Measurements from ENCODE around the gene MYBBP1A. TPM values are rescaled to one million over a fixed set of nuclear protein-coding genes. Genes with fewer than 3 reads are reported as not detected.
A peak's percentile ranks its signal among the peaks of the same experiment; 100 is the strongest.

The MYBBP1A gene
- polyA plus RNA-seq, 1 donor: 46.0 TPM

DNA sequence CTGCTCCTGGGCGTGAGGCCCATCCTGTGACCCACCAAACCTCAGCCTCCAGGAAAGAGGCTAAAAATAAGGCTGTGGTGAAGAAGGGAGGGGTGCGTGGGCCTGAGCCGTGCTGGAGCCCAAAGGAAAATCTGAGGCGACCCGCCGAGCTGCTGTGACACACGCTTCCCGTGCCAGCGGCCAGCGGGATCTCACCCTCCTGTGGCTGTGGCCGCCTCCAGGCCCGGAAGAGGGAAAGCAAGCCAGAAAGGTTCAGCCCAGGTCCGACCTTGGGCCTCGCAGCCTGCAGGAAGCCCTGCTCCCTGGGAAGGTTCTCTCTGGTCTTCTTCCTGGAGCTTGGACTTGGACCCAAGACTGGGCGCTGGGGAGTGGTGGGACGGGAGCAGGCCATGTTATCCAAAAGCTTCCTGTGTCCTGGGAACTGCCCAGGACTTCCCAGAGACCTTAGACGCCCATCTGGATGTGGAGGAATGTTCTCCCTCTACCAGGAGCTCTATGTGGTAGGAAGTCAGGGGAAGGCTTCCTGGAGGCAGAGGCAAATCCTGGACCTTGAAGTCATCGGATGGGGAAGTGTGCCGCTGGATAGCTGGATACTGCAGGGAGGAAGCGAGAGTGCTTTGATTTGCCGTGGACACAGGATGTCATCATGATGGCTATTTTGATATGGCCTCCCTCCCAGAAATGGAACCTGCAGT lies 45.1 kb downstream of the MYBBP1A start:
- no peak for DNase-seq
- H3K27ac ChIP-seq (ENCODE audit: low read length): no peak overlapping the region
- peaks cover 3% of the 10 kb centered on the region for H3K9me3 ChIP-seq (ENCODE audit: control insufficient read depth, low read depth, low read length)
- peaks cover 13% of the 10 kb centered on the region for H3K4me1 ChIP-seq (ENCODE audit: control insufficient read depth, insufficient read depth, low read length)
- no peaks in the 10 kb centered on the region for H3K27me3 ChIP-seq (ENCODE audit: control insufficient read depth, insufficient read depth, low read length)
- WGBS (ENCODE audit: insufficient coverage, low lambda C conversion rate): no CpG with 5 or more reads among the region's 21 CpGs
- H3K36me3 ChIP-seq (ENCODE audit: control insufficient read depth, insufficient read depth, low read length): no peaks in the 10 kb centered on the region
- H3K4me3 ChIP-seq (ENCODE audit: low read length): no peak overlapping the region

GRCh38 chr17:4509401-4509800 lies 45.8 kb downstream of the MYBBP1A start:
- WGBS (ENCODE audit: insufficient coverage, low lambda C conversion rate): no CpG with 5 or more reads among the region's 8 CpGs
- H3K27me3 ChIP-seq (ENCODE audit: control insufficient read depth, insufficient read depth, low read length): no peaks in the 10 kb centered on the region
- H3K36me3 ChIP-seq (ENCODE audit: control insufficient read depth, insufficient read depth, low read length): no peaks in the 10 kb centered on the region
- DNase-seq: no peak
- H3K4me3 ChIP-seq (ENCODE audit: low read length): no peak overlapping the region
- peaks cover 13% of the 10 kb centered on the region for H3K4me1 ChIP-seq (ENCODE audit: control insufficient read depth, insufficient read depth, low read length)
- H3K9me3 ChIP-seq (ENCODE audit: control insufficient read depth, low read depth, low read length): peaks cover 3% of the 10 kb centered on the region
- H3K27ac ChIP-seq (ENCODE audit: low read length): no peak overlapping the region

DNA sequence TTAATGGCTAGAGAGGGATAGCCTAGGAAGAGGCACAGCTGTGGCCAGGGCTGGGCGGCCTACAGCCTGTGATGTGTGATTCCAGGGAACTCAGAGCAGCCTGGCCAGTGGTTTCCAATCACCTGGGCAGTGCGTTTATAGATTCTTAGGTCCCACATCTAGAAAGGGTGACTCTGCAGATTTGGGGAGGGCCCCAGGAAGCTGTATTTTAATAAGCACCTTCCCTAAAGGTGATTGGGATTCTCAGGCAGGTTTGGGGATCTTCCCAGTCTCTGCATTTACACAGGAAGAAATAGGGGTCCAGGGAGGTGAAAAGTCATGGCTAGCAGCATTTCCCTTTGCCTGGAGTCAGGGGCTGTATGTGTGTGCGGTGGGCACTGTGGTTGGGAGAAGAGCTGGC lies 47.0 kb downstream of the MYBBP1A start:
- no peak for DNase-seq
- H3K4me3 ChIP-seq (ENCODE audit: low read length): no peak overlapping the region
- H3K27me3 ChIP-seq (ENCODE audit: control insufficient read depth, insufficient read depth, low read length): no peaks in the 10 kb centered on the region
- peaks cover 5% of the 10 kb centered on the region for H3K4me1 ChIP-seq (ENCODE audit: control insufficient read depth, insufficient read depth, low read length)
- H3K27ac ChIP-seq (ENCODE audit: low read length): no peak overlapping the region
- peaks cover 3% of the 10 kb centered on the region for H3K9me3 ChIP-seq (ENCODE audit: control insufficient read depth, low read depth, low read length)
- no peaks in the 10 kb centered on the region for H3K36me3 ChIP-seq (ENCODE audit: control insufficient read depth, insufficient read depth, low read length)
- WGBS (ENCODE audit: insufficient coverage, low lambda C conversion rate): no CpG with 5 or more reads among the region's 3 CpGs

DNA sequence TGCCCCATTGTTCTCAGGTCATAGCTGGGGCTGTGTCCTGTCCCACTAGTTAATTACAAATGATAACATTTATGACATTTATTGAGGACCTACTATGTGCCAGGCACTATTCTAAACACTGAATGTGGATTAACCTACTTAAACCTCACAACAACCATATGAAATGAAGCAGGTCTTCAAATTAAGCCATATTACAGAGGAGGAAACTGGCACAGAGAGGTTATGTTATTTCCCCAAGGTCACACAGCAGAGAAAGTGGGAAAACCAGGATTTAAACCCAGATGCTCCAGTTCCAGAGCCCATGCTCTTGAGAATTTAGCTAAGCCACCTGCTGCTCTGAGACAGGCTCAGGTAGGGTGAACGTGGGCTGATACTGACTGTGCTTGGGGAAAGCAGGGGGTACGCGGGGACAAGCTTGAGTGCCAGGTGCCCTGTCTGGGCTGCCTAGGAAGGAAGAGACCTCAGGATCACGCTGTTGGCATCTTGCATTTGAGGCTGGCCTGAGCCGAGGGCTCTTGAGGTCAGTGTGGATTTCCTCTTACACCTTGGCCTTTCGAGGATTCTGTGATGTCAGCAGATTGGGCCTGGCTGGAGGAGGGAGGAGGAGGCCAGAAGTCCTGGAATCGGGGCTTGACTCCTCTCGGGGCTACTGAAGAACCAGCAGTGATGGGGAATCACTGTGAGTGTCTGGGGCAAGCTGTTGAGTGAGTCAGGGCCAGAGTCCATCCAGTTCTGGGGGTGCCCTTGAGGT lies 47.6 kb downstream of the MYBBP1A start:
- WGBS (ENCODE audit: insufficient coverage, low lambda C conversion rate): no CpG with 5 or more reads among the region's 8 CpGs
- DNase-seq: peak in 1 of 2 donors; percentile 31
- Histone ChIP-seq H3K9me3 (ENCODE audit: control insufficient read depth, low read depth, low read length) (peaks cover 3% of the 10 kb centered on the region), H3K27ac (ENCODE audit: low read length) (no peak overlapping the region), H3K4me1 (ENCODE audit: control insufficient read depth, insufficient read depth, low read length) (peaks cover 5% of the 10 kb centered on the region), H3K36me3 (ENCODE audit: control insufficient read depth, insufficient read depth, low read length) (no peaks in the 10 kb centered on the region), H3K27me3 (ENCODE audit: control insufficient read depth, insufficient read depth, low read length) (no peaks in the 10 kb centered on the region), H3K4me3 (ENCODE audit: low read length) (no peak overlapping the region)

DNA sequence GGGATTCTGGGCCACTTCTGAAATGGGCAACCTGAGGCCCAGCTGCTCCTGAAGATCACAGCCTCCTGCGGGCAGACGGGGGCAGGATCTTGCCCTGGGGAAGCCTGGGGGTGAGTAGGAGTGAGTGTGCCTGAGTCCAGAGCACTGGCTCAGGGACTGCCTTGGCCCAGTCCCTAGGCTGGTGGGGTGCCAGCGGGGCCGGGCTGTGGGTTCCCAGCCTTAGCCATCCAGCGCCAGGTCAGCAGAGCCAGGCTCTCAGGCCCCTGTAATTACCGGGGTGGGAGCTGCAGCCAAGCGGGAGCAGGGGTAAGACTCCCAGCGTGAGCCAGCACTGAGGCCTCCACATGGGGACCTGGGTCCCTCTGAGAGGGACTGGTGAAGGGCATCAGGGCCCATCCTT lies 48.3 kb downstream of the MYBBP1A start:
- H3K27me3 ChIP-seq (ENCODE audit: control insufficient read depth, insufficient read depth, low read length): no peaks in the 10 kb centered on the region
- no CpG with 5 or more reads among the region's 8 CpGs for WGBS (ENCODE audit: insufficient coverage, low lambda C conversion rate)
- no peak overlapping the region for H3K27ac ChIP-seq (ENCODE audit: low read length)
- no peaks in the 10 kb centered on the region for H3K36me3 ChIP-seq (ENCODE audit: control insufficient read depth, insufficient read depth, low read length)
- peaks cover 3% of the 10 kb centered on the region for H3K9me3 ChIP-seq (ENCODE audit: control insufficient read depth, low read depth, low read length)
- H3K4me1 ChIP-seq (ENCODE audit: control insufficient read depth, insufficient read depth, low read length): peaks cover 5% of the 10 kb centered on the region
- no peak for DNase-seq
- H3K4me3 ChIP-seq (ENCODE audit: low read length): no peak overlapping the region

DNA sequence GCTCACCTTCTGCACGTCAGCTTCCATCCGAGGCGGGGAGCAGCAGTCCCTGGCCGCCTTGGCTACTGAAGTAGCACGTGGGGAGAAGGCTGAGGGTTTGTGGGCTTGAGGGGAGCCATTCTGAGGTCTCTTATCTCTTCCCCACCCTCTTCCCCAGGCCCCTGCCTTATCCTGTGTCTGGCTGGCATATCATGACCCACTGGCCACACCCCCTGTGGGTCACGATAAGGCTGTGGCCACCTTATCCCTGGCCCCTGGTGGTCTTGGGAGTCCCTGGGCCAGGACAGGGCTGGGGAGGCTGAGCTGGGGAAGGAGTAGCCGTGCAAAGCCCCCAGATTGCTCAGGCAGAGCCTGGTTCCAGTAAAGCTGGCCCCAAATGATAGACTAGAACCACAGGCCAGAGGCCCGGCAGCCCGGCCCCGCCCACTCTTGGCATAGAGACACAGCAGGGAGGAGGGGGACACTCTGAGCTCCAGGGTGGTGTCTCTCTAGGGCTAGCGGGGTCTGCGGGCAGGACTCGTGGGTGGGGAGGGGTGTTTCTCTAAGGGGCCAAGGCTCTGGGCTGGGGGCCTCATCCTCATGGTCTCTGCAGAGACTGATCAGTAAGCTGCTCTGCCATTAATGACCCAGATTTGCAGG lies 48.9 kb downstream of the MYBBP1A start:
- Histone ChIP-seq H3K4me3 (ENCODE audit: low read length) (no peak overlapping the region), H3K36me3 (ENCODE audit: control insufficient read depth, insufficient read depth, low read length) (no peaks in the 10 kb centered on the region), H3K9me3 (ENCODE audit: control insufficient read depth, low read depth, low read length) (peaks cover 3% of the 10 kb centered on the region), H3K4me1 (ENCODE audit: control insufficient read depth, insufficient read depth, low read length) (peaks cover 8% of the 10 kb centered on the region), H3K27ac (ENCODE audit: low read length) (no peak overlapping the region), H3K27me3 (ENCODE audit: control insufficient read depth, insufficient read depth, low read length) (peaks cover 2% of the 10 kb centered on the region)
- no CpG with 5 or more reads among the region's 13 CpGs for WGBS (ENCODE audit: insufficient coverage, low lambda C conversion rate)
- no peak for DNase-seq

DNA sequence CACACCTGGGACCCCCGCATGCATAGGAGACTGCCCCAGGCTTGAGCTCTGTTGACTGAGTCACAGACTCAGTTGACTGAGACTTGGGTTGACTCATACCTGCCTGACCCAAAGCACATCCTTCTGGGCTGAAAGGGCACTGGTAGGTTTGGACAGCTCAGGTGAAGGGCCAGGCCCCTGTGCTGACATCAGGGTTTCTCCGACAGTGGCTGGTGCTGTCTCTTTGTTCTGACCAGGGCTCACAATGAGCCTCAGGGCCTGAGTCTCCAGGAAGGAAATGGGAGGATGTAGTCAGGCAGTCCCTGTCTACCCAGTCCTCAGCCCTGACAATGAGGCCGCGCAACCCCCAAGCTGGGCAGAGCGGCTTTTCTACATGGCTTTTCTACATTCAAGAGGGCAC lies 50.0 kb downstream of the MYBBP1A start:
- H3K9me3 ChIP-seq (ENCODE audit: control insufficient read depth, low read depth, low read length): peaks cover 3% of the 10 kb centered on the region
- no peak overlapping the region for H3K27ac ChIP-seq (ENCODE audit: low read length)
- H3K4me3 ChIP-seq (ENCODE audit: low read length): no peak overlapping the region
- no peak for DNase-seq
- no CpG with 5 or more reads among the region's 5 CpGs for WGBS (ENCODE audit: insufficient coverage, low lambda C conversion rate)
- peaks cover 16% of the 10 kb centered on the region for H3K4me1 ChIP-seq (ENCODE audit: control insufficient read depth, insufficient read depth, low read length)
- no peaks in the 10 kb centered on the region for H3K36me3 ChIP-seq (ENCODE audit: control insufficient read depth, insufficient read depth, low read length)
- H3K27me3 ChIP-seq (ENCODE audit: control insufficient read depth, insufficient read depth, low read length): peaks cover 6% of the 10 kb centered on the region

DNA sequence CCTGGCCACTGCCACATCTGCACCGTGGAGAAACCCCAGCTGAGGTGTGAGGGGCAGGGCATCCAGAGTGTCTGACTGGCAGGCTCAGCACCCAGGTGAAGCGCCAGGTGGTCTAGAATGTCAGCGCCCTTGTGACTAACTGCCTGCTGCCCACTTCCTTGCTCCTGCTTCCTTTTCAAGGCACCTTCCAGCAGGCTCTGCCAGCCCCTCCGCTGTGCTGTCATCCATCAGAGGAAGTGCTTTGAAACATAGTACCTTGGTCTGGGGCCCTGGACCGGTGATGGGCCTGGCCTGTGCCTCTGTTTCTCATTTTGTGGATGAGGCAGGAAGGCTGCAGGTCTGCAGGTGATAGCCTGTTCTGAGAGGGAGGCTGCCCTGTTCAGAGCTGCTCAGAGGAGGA lies 51.0 kb downstream of the MYBBP1A start:
- peaks cover 24% of the 10 kb centered on the region for H3K4me1 ChIP-seq (ENCODE audit: control insufficient read depth, insufficient read depth, low read length)
- no peak overlapping the region for H3K4me3 ChIP-seq (ENCODE audit: low read length)
- H3K9me3 ChIP-seq (ENCODE audit: control insufficient read depth, low read depth, low read length): no peaks in the 10 kb centered on the region
- no CpG with 5 or more reads among the region's 5 CpGs for WGBS (ENCODE audit: insufficient coverage, low lambda C conversion rate)
- no peaks in the 10 kb centered on the region for H3K36me3 ChIP-seq (ENCODE audit: control insufficient read depth, insufficient read depth, low read length)
- H3K27ac ChIP-seq (ENCODE audit: low read length): no peak overlapping the region
- peaks cover 16% of the 10 kb centered on the region for H3K27me3 ChIP-seq (ENCODE audit: control insufficient read depth, insufficient read depth, low read length)
- no peak for DNase-seq

DNA sequence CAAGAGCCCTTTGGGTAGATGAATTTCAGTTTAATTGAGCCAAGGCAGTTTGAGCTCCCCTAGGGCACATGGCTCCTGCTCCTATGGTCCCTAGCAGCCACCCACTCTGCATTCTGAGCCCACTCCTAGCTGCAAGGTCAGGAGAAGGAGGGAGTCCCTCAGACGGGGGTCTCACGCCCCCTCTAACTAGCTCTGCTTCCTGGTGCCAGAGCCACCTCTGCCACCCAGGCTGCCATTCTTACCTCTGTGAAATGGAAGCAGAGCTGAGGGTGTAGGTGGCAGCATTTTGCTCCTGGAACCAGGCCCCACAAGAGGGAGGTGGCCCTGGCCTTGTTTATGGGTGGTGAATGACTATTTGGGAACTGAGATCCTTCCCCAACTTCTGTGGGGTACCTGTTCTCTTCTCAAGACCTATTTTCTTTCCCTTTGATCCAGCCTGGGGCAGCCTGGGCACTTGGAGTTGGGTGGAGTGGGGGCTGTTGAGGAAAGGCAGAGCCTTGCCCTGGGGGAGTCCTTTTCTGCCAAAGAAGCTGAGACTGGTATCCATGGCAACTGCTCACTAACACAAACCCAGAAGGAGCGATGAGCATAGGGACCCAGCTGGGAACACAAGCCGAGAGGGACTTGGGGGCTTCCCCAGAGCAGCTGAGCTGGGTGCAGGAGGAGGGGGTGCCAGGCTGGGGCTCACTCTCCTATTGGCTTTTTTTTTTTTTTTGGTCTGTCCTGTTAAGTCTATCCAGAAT lies 51.7 kb downstream of the MYBBP1A start:
- Histone ChIP-seq H3K9me3 (ENCODE audit: control insufficient read depth, low read depth, low read length) (no peaks in the 10 kb centered on the region), H3K27me3 (ENCODE audit: control insufficient read depth, insufficient read depth, low read length) (peaks cover 16% of the 10 kb centered on the region), H3K4me3 (ENCODE audit: low read length) (no peak overlapping the region), H3K4me1 (ENCODE audit: control insufficient read depth, insufficient read depth, low read length) (peaks cover 24% of the 10 kb centered on the region), H3K27ac (ENCODE audit: low read length) (no peak overlapping the region), H3K36me3 (ENCODE audit: control insufficient read depth, insufficient read depth, low read length) (no peaks in the 10 kb centered on the region)
- WGBS (ENCODE audit: insufficient coverage, low lambda C conversion rate): no CpG with 5 or more reads among the region's 4 CpGs
- no peak for DNase-seq

DNA sequence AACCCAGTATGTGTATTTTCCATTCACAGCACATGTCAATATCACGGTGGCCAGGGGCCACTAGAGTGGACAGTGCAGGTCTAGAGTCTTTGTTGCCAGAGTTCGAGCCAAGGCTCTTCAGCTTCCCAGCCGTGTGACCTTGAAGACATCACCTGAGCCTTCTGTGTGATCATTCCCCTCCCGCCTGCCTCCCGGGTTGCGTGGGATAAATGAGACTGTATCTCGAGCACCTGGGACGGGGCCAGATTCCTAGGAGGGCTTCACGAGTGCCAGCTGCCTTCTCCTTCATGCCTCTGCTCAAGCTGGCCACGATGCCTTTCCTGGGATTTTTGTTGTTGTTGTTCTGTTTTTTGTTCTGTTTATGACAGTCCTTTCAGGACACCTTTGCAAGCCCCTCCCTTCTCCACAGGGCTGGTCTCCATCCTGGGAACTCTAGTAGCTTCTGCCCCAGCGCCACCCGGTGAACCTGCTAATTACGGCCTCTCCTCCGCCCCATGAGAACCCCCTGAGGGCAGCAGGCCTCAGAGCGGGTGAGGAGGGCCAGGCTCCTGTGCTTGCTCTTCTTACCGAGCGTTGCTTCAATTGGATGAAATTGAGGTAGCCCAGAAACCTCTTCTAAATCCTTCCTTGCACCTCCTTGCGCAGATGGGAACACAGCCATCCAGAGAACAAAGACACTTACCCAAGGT lies 52.6 kb downstream of the MYBBP1A start:
- peaks cover 16% of the 10 kb centered on the region for H3K27me3 ChIP-seq (ENCODE audit: control insufficient read depth, insufficient read depth, low read length)
- peaks cover 29% of the 10 kb centered on the region for H3K4me1 ChIP-seq (ENCODE audit: control insufficient read depth, insufficient read depth, low read length)
- WGBS (ENCODE audit: insufficient coverage, low lambda C conversion rate): 90% methylated on average over 2 of the region's 18 CpGs
- no peaks in the 10 kb centered on the region for H3K9me3 ChIP-seq (ENCODE audit: control insufficient read depth, low read depth, low read length)
- H3K4me3 ChIP-seq (ENCODE audit: low read length): no peak overlapping the region
- H3K36me3 ChIP-seq (ENCODE audit: control insufficient read depth, insufficient read depth, low read length): no peaks in the 10 kb centered on the region
- no peak overlapping the region for H3K27ac ChIP-seq (ENCODE audit: low read length)
- no peak for DNase-seq
